GM13977 (cell line): ENCODE measurements around the gene SRA1.

Experiments
- DNase-seq: peaks from one replicate; pipeline ENCODE4 v3.0.0; 2012; ENCODE audit warnings: low spot score
- in situ Hi-C: fragments of 300-500 bp; cut with MboI; formaldehyde crosslinking; loops from one replicate; pipeline ENCODE4 v1.12.0; 2022; ENCODE audit warnings: low sequenced_read_pairs, low pct_unique_long_range_greater_than_20kb, mixed read lengths, inconsistent platforms; ENCODE audit not compliant: unreplicated experiment
- TF ChIP-seq, protein P1 (sequence below): IDR thresholded peaks from 2 replicates; pipeline ENCODE4 v1.5.1; 2012; ENCODE audit warnings: mild to moderate bottlenecking, control low read depth; ENCODE audit not compliant: insufficient read depth; ENCODE audit errors: extremely low read depth, missing control alignments

SRA1 gene

GRCh38 chr5:140548300-140548688 lies 9.0 kb downstream of the SRA1 start:
- in situ Hi-C loops, result no loop called here
- TF ChIP-seq, protein P1, sequence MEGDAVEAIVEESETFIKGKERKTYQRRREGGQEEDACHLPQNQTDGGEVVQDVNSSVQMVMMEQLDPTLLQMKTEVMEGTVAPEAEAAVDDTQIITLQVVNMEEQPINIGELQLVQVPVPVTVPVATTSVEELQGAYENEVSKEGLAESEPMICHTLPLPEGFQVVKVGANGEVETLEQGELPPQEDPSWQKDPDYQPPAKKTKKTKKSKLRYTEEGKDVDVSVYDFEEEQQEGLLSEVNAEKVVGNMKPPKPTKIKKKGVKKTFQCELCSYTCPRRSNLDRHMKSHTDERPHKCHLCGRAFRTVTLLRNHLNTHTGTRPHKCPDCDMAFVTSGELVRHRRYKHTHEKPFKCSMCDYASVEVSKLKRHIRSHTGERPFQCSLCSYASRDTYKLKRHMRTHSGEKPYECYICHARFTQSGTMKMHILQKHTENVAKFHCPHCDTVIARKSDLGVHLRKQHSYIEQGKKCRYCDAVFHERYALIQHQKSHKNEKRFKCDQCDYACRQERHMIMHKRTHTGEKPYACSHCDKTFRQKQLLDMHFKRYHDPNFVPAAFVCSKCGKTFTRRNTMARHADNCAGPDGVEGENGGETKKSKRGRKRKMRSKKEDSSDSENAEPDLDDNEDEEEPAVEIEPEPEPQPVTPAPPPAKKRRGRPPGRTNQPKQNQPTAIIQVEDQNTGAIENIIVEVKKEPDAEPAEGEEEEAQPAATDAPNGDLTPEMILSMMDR, result no peak
- no peak for DNase-seq

DNA sequence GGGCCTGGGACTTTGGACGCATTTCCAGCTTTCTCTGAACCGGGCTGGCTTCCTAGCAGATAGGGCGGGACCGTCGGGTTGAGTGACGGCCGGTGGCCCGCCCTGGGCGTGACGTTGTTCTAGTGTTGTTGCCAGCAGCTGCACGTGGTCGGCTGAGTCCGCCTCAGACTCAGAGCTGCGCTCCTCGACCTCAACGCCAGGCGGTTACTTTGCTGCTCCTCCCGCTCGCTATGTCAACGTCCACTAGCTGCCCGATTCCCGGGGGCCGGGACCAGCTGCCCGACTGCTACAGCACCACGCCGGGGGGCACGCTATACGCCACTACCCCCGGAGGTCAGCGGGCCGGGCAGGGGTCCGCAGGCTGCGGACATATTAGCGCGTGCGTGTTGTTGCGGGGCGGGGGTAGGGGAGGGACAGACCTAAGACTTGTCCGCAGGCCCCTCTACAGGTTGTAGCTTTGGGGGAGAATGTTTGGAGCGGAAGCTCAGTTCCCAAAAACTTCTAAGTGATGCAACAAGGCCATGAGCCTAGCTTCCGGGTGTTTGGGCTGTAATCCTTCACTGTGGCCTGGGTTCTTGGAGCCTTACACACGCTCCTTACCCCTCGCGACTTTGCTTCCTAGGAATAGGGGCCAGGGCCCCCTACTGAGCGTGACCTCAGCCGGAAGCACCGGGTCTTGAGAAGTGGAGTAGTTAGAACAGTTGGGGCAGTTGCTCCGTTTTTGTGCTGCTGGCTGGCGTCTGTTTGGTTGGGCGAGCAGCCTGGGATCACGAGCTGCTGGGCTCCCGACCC lies 9.6 kb downstream of the SRA1 start, which contains the start of gene EIF4EBP3:
Gene EIF4EBP3 (plus strand): TSS at position 155 of the 792 bp plus-strand sequence. CDS start 76 bp downstream, at position 231.
- DNase-seq, result peak; percentile 84
- in situ Hi-C loops, result no loop called here
- TF ChIP-seq, protein P1, result peak; percentile 34

GRCh38 chr5:140546851-140547507 lies 10.3 kb downstream of the SRA1 start:
- DNase-seq, result no peak
- TF ChIP-seq, protein P1, result no peak
- in situ Hi-C loops, result no loop called here

DNA sequence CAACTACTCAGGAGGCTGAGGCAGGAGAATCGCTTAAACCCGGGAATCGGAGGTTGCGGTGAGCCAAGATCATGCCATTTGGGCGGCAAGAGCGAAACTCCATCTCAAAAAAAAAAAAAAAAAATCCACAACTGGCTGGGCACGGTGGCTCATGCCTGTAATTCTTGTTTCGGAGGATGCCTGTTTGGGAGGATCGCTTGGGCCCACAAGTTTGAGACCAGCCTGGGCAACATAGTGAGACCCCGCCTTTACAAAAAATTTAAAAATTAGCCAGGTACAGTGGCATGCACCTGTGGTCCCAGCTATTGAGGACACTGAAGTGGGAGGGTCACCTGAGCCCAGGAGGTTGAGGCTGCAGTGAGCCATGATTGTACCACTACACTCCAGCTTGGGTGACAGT lies 11.7 kb downstream of the SRA1 start:
- in situ Hi-C loops, result no loop called here
- no peak for DNase-seq

GRCh38 chr5:140544986-140545385 lies 12.3 kb downstream of the SRA1 start:
- TF ChIP-seq, protein P1, result no peak
- DNase-seq, result no peak
- in situ Hi-C loops, result no loop called here

More for the DNA sequence above, 11.7 kb downstream of the SRA1 start:
- TF ChIP-seq, protein P1, result no peak

GRCh38 chr5:140542972-140543371 lies 14.3 kb downstream of the SRA1 start:
- TF ChIP-seq, protein P1, result no peak
- no peak for DNase-seq
- in situ Hi-C loops, result no loop called here
